ENCODE results near the gene CCDC71. TPM values are rescaled to one million over a fixed set of nuclear protein-coding genes. Genes with fewer than 3 reads are reported as not detected.

CCDC71 gene
- total and polyA plus RNA-seq, 2 experiments from 2014 or later, result 0.60 to 36.5 TPM

DNA sequence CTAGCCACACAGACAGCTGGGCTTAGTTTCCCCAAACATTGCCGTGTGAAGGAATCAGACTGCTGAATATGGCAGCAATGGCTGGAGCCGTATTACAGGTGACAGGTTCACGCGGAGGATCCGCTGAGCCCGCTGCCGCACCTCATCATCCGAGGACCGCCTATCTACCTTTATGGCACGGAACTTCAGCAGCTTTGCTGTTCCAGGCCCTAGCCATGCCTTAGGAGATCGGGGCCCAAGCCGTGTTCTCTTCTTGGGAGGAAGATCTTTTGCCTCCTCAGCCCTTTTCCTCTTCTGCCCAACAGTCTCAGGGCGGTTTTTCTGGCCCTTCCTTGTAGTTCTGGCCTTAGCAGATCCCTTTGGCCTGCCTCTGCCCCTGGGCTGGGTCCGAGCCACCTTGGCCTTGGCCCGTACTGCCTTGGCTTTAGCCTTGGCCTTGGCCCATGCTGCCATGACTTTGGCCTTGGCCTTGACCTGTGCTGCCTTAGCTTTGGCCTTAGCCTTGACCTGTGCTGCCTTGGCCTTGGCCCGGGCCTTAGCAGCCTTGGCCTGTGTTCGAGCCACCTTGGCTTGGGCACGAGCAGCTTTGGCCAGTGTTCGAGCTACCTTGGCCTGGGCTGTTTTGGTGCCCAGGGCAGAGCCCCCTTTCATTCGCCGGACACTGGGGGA, 3.2 kb downstream of the CCDC71 start:
- no peak overlapping the region for H3K4me3 ChIP-seq
- H2AFZ ChIP-seq, result no peak overlapping the region
- no peak overlapping the region for H3K4me2 ChIP-seq
- H3K9me3 ChIP-seq (ENCODE audit: low read depth), result no peaks in the 10 kb centered on the region
- H3K36me3 ChIP-seq (replicated peaks; ENCODE audit: insufficient read depth, low read depth), result no peaks in the 10 kb centered on the region
- H3K27ac ChIP-seq, result no peak overlapping the region
- TF ChIP-seq, protein P1, sequence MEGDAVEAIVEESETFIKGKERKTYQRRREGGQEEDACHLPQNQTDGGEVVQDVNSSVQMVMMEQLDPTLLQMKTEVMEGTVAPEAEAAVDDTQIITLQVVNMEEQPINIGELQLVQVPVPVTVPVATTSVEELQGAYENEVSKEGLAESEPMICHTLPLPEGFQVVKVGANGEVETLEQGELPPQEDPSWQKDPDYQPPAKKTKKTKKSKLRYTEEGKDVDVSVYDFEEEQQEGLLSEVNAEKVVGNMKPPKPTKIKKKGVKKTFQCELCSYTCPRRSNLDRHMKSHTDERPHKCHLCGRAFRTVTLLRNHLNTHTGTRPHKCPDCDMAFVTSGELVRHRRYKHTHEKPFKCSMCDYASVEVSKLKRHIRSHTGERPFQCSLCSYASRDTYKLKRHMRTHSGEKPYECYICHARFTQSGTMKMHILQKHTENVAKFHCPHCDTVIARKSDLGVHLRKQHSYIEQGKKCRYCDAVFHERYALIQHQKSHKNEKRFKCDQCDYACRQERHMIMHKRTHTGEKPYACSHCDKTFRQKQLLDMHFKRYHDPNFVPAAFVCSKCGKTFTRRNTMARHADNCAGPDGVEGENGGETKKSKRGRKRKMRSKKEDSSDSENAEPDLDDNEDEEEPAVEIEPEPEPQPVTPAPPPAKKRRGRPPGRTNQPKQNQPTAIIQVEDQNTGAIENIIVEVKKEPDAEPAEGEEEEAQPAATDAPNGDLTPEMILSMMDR (IDR thresholded peaks at IDR 0.05; ENCODE audit: poor library complexity), result no peak
- TF ChIP-seq EZH2 (IDR thresholded peaks at IDR 0.05; ENCODE audit: borderline replicate concordance), result no peak
- TF ChIP-seq EZH2phosphoT487 (IDR thresholded peaks at IDR 0.05; ENCODE audit: low read depth, severe bottlenecking, unreplicated experiment), result no peak
- WGBS (ENCODE audit: low lambda C conversion rate, missing lambda C conversion rate), result 97% methylated on average over 20 of the region's 21 CpGs
- H3K4me1 ChIP-seq (ENCODE audit: insufficient read depth), result peaks cover 15% of the 10 kb centered on the region
- peaks cover 23% of the 10 kb centered on the region for H3K79me2 ChIP-seq
- no peaks in the 10 kb centered on the region for H3K27me3 ChIP-seq
- H3K9me2 ChIP-seq (replicated peaks; ENCODE audit: insufficient read depth), result no peaks in the 10 kb centered on the region
- no peaks in the 10 kb centered on the region for H4K20me1 ChIP-seq (ENCODE audit: insufficient read depth, poor library complexity, severe bottlenecking)
- no peak for DNase-seq (ENCODE audit: low spot score)

DNA sequence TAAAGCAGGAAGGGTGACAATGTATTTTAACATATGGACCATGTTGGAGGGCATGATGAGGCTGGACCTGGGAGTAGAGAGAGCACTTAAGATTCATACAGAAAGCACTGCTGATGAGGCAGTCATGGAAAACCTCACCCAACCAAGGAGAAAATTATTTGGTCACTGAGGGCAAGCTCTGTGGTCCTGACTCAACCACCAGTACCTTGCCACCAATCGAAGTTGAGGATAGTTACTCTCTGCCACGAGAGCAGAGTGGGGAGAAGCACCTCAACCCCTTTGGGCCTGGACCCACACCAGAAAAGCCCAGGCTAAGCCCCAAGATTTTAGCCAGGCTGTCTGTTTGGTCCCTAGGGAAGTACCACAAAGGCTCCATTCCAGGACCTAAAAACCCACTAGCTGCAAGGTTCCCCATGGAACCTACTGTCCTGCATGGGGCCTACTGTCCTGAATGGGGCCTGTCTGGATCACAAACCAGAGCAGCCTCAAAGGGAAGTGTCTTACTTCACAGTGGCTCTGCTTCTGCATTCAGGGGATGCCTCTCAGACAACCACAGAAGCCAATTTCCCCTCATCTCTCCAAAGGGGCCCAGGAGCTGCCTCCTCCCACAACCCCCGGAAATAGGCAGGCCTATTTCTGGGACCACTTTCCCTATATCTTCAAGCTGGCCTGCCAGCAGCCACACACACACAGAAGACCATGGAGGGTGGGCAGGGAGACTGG, 4.2 kb downstream of the CCDC71 start:
- H3K4me1 ChIP-seq (ENCODE audit: insufficient read depth), result peaks cover 15% of the 10 kb centered on the region
- no peaks in the 10 kb centered on the region for H4K20me1 ChIP-seq (ENCODE audit: insufficient read depth, poor library complexity, severe bottlenecking)
- H3K36me3 ChIP-seq (replicated peaks; ENCODE audit: insufficient read depth, low read depth), result no peaks in the 10 kb centered on the region
- H3K27ac ChIP-seq, result no peak overlapping the region
- H2AFZ ChIP-seq, result no peak overlapping the region
- H3K9me2 ChIP-seq (replicated peaks; ENCODE audit: insufficient read depth), result no peaks in the 10 kb centered on the region
- H3K79me2 ChIP-seq, result peaks cover 23% of the 10 kb centered on the region
- TF ChIP-seq, protein P1 (IDR thresholded peaks at IDR 0.05; ENCODE audit: poor library complexity), result no peak
- TF ChIP-seq EZH2phosphoT487 (IDR thresholded peaks at IDR 0.05; ENCODE audit: low read depth, severe bottlenecking, unreplicated experiment), result no peak
- TF ChIP-seq EZH2 (IDR thresholded peaks at IDR 0.05; ENCODE audit: borderline replicate concordance), result no peak
- H3K27me3 ChIP-seq, result no peaks in the 10 kb centered on the region
- DNase-seq (ENCODE audit: low spot score), result no peak
- H3K4me2 ChIP-seq, result no peak overlapping the region
- 100% methylated on average over 3 of the region's 3 CpGs for whole genome bisulfite sequencing (ENCODE audit: low lambda C conversion rate, missing lambda C conversion rate)
- no peaks in the 10 kb centered on the region for H3K9me3 ChIP-seq (ENCODE audit: low read depth)
- H3K4me3 ChIP-seq, result no peak overlapping the region

DNA sequence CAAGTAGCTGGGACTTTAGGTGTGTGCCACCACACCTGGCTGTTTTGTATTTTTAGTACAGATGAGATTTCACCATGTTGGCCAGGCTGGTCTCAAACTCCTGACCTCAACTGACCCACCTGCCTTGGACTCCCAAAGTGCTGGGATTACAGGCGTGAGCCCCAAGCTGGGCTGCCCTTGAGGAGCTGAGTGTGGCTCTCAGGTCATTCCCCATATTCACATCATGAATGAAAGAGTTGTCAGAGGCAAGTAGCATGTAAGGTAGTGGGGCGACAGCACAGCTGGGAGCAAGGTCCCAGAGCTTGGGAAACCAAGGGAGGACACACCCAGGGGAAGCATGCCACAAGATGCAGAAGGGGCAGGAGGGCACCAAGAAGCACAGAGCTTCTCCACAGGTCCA, 4.9 kb downstream of the CCDC71 start:
- Histone ChIP-seq H3K79me2 (peaks cover 19% of the 10 kb centered on the region), H2AFZ (no peak overlapping the region), H3K4me2 (no peak overlapping the region), H4K20me1 (ENCODE audit: insufficient read depth, poor library complexity, severe bottlenecking) (no peaks in the 10 kb centered on the region), H3K9me2 (replicated peaks; ENCODE audit: insufficient read depth) (no peaks in the 10 kb centered on the region), H3K36me3 (replicated peaks; ENCODE audit: insufficient read depth, low read depth) (no peaks in the 10 kb centered on the region), H3K4me1 (ENCODE audit: insufficient read depth) (peaks cover 10% of the 10 kb centered on the region), H3K9me3 (ENCODE audit: low read depth) (no peaks in the 10 kb centered on the region), H3K27ac (no peak overlapping the region), H3K27me3 (no peaks in the 10 kb centered on the region), H3K4me3 (no peak overlapping the region)
- TF ChIP-seq, protein P1 (IDR thresholded peaks at IDR 0.05; ENCODE audit: poor library complexity), result no peak
- no peak for TF ChIP-seq EZH2 (IDR thresholded peaks at IDR 0.05; ENCODE audit: borderline replicate concordance)
- TF ChIP-seq EZH2phosphoT487 (IDR thresholded peaks at IDR 0.05; ENCODE audit: low read depth, severe bottlenecking, unreplicated experiment), result no peak
- DNase-seq (ENCODE audit: low spot score), result no peak
- 96% methylated on average over 2 of the region's 2 CpGs for WGBS (ENCODE audit: low lambda C conversion rate, missing lambda C conversion rate)

All from hepatocyte (in vitro differentiated cells).